Stimulated activated CD8-positive, alpha-beta memory T cell treated with anti-CD3 and anti-CD28 coated beads, Interleukin-12 subunit alpha, Interleukin-12 subunit beta, amount 100 ng/mL, for 24 hours (primary cell): ENCODE data around the gene PSMC6.

Experiments
- DNase-seq: peaks from one replicate; pipeline ENCODE4 v3.0.0-alpha.2; 2020; ENCODE audit errors: extremely low read depth

PSMC6 gene

DNA sequence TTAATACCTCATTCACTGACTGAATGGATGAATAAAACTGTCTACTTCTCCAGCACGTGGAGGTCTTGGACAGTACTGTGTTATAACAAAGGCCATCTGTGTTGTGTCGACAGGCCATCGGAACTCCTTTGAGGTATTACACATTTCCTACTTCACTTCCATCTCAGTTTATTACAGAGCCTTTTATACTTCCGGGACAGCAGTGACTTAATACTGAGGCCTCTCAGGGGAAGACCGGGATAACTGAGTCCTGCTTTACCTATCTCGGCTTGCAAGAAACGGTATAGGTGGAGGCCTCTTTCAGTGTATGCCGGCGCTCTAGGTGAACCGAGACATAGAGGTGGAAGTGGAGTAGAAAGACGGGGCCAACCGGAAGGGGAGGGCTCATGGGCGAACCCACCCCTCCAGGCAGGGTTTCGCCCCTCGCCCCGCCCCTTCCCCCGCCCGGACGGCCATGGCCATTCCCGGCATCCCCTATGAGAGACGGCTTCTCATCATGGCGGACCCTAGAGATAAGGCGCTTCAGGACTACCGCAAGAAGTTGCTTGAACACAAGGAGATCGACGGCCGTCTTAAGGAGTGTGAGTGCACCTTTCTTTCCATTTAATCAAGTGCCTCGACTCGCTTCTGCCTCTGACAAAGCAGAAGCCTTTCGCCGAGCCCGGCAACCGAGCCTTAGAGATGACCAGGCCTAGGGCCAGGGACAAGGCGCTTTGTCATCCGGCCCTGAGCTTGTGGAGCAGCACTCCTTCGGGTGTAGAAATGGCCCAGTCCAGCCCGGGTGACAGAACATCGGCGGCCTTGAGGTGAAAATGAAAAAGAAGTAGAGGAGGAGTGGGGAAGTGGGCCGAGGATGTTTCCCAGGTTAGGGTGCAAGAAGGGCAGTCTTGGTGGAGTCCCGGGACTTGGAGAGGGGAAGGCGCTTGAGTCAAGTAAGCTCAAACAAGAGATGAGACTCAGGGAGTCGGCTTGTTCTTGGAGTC is at the start of gene PSMC6:
Gene PSMC6, plus strand, starts transcription at position 477 of the 983 bp plus-strand sequence. Its CDS starts 20 bp downstream, at position 497.
- DNase-seq, result peak; percentile 94

DNA sequence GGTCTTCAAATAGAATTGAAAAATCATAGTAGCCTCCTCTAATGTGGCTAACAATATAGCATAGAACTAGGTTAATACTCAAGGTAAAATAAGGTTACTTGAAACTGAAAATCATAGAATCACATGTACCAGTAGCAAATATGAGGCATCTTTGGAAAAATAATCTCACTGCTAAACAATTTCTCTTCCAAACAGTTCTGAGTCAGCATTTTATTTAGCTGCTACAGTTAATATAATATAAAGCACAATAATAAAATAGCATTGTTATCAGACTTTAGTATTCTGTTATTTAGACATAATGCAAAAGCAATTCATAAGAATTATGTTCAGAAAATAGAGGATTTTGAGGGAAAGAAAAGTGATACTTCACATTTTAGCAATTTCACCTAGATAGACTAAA is 46.7 kb upstream of the PSMC6 start:
- DNase-seq, result no peak

DNA sequence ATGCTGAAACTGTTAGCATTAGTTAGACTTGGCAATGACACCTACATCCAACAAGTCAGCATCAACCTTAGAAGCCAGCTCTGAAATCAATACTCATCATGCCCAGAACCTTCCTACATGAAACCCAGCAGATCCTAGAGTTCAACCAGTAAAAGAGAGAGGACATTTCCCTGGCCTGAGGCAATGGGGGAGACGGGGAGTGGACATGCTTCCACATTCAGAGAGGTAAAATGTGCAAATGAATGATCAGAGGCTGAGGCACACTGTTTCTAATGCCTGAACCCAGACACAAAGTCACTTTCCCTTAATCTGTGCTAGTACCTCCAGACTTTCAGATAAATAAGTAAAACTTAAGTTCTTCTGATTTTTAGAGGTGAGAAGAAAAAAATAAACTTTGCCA is 46.2 kb upstream of the PSMC6 start:
- no peak for DNase-seq

DNA sequence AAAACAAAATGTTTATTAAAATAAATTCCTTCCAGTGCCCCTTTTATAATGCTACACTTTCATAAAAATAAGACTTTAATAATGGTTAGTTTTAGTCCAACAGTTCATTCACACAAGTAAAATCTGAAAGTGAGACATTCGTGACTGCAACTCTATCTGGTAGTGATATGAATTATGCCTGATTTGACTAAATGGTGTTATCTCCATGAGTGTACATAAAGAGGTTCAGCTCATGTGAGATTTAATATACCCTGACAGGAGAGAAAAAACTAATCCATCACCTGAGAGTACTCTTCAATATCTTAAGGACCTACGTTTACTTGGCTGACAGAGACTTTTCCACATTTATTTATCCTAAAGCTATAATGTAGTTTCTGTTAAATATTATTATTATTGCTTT is 45.7 kb upstream of the PSMC6 start:
- no peak for DNase-seq

DNA sequence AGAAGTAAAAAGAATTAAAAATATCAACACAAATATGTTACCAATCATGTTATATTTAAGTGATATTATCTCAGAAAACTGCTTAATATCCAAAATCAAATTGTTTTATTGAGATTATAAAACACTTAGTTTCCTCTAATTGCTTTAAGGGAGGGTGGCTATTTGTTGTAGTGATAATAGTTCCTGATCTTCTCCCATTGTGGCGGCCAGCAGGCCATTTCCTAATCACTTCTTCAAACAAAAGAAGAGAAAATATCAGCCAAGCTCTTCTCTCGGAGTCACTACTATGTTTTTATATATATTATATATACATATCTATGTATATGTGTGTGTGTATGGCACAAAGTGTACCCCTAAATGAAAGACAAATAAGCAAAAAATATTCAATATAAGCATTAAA is 43.1 kb upstream of the PSMC6 start:
- DNase-seq, result no peak

DNA sequence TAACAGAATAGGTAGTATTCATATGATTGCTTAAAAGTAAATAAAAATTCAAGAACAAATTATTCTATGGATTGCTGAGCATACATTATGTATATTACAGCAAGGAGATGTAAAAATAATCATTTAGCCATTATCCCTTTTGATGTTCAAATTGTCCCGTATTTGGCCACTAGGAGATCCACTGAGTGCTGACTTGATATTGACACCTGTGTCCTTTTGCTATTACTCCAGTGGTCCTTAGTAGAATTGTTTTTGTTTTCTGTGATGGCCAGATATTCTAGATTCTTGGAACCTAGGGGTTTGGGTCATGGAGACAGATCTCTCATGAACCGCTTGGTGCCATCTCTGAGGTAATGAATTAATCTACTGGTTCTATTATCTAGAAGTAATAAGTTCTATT is 28.4 kb upstream of the PSMC6 start:
- no peak for DNase-seq

DNA sequence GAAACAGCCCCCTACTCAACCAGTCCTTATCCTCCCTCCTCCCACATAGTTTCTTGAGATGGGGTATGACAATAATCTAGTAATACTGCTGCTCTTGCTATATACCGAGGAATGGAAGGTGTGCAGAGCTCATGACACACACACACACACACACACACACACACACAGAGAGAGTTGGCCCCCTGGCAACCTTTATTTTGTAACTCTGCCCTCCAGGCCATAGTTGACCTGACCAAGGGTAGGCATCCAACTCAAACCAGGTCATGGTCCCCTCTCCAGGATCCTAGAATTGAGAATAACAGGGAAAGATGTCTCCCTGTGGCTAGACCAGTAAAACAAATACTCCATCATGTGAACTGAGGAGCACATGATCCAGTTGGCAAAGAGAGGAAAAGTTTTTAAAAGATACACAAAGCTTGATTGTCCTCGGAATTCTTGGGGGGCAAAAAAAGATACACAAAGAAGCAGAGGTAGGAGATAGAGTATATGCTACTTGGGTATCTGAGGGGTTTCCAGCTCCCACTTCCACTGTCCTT is 22.9 kb upstream of the PSMC6 start:
- no peak for DNase-seq

DNA sequence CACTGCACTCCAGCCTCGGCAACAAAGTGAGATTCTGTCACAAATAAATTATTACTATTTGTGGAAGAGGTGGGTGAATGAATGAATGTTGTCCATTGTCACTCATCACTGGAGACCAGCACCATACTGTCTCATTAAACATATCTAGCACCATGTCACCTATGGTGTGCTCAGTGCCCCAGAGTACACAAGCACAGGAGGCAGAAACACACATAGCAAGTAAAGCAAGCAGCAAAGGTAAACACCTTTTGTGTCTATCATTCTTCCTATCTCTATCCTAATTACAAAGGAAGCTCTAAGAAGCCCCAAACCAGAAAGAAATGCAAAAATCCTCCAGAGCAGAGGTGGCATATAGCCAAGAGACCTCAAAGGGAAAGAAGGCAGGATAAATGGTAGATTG is 20.8 kb upstream of the PSMC6 start:
- DNase-seq, result no peak

DNA sequence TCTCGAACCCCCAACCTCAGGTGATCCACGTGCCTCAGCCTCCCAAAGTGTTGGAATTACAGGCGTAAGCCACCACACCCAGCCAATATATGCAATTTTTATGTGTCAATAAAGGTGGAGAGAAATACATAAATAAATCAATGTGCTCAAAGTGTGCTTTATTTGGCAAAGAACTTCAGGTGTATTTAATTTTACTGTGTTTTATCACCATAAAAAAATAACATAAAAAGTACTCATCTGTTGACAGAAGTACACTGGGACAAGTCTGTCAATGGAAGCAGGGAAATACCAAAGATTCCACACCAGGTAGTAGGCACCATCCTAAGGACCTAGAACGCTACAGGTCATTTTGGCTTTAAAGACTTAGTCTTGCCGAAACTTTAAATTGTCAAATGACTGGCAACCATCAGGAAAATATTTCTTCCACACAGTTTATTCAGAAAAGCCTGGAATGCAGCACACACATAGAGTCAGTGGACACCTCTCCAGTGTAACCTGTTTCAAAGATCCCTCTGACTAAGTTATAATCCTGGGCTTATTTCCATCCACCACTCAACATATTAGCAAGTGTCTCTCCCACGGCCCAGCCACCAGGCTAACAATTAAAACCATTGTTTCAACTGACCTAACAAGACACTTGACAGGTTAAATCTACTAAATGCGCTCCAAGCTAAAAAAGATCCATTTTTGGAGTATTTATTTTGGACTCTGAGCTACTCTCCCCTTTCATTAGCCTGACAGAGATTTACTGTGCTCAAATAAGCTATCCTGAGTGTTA is 15.8 kb upstream of the PSMC6 start:
- no peak for DNase-seq

DNA sequence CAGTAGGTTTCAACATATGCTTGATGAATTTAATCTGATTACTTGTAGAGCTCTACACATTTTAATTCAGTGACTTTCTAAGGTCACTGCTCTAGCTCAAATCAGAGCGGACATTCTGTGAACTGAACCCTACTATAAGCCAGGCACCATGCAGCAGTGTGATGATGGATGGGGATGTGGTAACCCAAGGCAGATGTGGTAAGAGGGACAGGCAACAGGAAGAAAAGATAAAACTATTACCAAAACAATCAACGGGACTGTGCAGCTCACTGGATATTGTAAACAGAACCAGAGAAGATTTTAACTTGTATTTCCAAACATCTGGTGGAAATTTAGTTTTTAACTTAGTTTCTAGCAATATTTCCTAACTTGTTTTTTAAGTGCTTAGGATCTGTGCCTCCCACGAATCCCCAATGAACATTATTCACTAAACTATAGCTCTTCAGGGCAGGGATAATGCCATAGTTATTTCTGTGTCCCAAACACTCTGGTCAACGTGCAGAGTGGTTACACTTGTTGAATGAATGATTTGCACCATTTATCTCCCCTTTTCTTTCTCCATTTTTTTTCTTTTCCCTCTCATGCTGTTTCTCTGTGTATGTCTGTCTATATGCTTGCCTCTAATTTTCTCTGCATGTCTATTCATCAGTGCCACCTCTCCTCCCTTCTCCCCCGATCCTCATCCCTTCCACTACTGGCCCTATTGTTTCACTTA is 14.6 kb upstream of the PSMC6 start:
- no peak for DNase-seq

DNA sequence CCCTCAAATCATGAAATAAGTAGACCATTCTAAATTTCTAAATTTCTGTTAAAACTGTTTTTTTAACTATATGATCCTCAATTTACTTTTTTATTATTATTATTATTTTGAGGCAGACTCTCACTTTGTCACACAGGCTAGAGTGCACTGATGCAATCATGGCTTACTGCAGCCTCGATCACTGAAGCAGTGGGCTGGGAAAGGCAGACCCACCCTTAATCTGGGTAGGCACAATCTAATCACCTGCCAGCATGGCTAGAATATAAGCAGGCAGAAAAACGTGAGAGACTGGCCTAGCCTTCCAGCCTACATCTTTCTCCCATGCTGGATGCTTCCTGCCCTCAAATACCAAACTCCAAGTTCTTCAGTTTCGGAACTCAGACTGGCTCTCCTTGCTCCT is 14.0 kb upstream of the PSMC6 start:
- no peak for DNase-seq

DNA sequence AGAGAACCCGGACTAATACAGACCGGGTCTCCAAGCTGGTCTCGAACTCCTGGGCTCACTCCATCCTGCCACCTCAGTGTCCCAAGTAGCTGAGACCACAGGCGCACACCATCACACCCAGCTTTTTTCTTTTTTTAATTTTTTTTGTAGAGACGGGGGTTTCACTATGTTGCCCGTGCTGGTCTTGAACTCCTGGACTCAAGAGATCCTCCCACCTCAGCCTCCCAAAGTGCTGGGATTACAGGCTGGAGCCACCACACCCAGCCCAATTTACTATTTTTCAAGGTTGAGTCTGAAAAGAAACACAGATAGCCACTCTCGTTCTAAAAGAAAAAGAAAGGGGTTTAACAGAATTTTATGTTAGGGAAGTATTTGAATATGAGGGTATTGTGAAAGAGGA is 13.5 kb upstream of the PSMC6 start:
- DNase-seq, result no peak

DNA sequence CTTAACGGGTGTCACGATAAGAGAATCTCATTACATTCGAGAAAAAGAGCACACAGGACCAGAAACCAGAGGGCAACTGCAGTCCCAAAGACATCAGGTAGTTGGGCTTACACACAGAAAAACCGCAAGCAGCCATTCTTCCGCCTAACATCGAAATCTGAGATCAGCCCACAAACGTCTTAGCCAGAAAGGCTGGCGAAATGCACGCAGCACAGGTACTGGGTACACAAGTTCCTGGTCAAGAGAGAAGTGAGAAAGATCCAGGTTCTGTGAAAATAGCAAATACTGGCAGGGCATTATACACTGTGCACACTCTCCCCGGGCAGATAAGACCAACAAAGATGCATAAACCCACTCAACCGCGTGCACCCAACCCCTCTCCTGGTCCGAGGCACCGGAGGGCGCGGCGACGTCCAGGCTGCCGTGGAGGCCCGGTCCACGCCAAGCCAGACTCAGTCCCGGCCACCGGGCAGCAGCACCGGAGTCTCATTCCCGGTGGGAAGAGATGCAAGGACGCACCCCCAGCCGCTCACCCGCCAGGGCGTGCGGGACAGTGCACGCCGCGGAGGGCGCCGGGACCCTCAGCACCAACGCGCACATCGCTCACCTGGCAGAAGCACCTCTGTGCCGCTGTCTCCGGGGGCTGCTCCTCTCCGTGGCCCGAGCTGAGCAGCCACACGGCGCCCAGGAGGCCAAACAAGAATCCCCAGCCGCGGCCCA is 12.1 kb upstream of the PSMC6 start:
- DNase-seq, result no peak

DNA sequence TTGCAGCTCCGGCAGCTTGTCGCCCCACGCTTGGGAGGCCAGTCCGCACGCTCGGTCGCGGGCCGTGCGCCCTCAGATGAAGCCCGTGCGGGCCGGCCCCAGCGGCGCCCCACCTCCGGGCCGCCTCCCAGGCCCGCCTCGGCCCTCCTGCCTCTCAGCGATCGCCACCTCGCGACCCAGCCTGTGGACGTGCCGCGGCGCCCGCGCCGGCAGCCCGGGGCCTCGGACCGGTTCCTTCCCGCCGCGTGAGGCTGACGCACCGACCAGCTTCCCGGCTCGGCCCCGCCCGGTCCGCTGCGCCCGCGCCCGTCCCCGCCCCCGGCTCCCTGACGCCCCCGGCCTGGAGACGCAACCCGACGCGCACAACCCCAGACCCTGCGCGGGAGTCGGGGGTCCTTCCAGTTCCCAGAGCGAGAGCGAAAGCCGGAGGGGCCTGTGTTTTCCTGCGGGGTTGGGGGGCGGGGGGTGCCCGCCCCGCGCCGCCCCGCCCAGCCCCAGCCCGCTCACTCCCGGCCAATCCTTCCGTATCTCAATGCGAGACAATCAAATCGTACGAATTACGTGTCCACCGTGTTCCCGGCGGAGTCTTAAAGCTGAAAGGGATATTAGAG is 11.4 kb upstream of the PSMC6 start, which contains the start of gene ERO1A:
Gene ERO1A, minus strand, starts transcription at position 78 of the 611 bp plus-strand sequence. Its CDS starts 77 bp downstream, at position 1.
- peak; percentile 28 for DNase-seq

DNA sequence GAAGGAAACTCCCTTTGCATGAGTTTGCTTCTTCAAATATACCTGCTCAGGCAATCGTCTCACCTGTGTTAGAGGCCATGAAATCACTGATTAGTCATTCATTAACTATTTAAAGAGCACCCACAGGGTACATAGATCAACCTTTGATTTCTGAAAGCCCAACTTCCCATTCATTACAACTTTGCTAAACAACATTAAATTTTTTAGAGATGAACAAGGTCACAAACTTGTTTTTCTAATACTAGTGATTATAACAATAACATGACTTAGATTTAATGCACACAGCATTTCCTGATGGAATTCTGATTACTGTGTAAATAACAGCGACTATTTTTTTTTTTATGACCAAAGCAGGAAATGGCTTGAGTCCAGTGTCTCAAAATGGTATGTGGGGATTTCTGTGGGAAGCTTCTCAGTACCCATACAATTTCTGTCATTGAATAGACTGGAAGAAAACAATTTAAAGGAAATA is 6.3 kb upstream of the PSMC6 start:
- no peak for DNase-seq

DNA sequence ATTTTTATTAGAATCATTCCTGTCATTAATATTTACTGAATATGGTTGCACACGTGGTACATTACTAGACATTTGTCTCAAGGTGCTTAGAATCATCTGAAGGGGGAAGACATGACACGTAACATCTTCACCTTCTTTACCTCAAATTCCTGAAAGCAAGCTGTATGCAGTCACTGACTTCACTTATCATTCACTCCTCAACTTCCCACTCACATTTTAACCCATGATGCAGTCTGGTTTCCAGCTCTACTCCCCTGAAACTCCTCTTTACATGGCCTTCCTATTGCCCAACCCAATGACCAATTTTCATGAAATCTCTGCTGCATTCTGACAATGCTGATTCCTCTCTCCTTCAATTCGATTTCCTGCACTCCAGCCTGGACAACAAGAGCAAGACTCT is 5.8 kb upstream of the PSMC6 start:
- DNase-seq, result no peak

DNA sequence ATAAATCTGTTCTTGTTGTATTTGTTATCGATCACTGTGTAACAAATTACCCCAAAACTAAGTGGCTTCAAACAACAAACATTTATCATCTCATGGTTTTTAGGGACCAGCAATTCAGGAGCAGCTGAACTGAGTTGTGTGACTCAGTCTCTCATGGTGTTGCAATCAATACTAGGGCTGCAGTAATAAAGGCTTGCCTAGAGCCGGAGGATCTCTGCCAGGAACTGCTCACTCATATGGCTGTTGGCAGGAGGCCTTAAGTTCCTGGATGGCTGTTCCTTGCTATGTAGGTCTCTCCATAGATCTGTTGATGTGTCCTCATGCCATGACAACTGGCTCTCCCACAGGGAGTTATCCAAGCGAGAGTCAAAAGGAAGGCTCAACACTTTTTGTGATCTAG is 3.8 kb upstream of the PSMC6 start:
- no peak for DNase-seq

DNA sequence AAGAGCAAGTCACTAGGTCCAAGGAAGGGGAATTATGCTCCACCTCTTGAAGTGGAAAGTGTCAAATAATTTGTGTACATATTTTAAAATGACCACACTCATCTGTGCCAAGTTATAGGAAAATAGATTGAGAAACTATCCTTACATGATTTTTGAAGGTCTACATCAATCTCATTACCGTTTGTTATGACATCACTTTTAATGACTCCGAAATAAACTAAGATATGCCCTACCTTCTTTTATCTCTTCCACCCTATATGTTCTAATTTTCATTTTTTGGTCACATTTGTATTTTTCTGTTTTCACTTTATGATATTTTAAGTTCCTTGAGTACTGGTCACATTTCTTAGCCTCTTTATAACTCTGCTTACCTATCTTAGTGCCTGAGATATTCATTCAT is 3.3 kb upstream of the PSMC6 start:
- DNase-seq, result no peak

DNA sequence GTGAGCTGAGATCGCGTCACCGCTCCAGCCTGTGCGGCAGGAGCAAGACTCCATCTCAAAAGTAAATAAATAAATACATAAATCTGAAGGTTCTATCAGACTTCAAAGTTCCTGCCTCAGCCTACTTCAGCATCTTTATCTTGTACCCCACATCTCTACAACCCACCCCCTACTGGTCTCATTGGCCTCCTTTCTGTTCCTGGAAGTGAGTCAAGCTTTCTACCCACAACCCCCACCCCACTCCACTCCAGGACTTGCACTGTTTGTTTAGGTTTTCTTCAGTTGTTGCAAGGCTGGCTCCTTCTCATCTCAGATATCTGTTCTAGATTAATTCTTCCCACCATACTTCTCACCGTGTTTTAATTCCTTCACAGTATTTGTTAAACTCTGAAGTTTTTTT is 714 bp upstream of the PSMC6 start:
- DNase-seq, result no peak

DNA sequence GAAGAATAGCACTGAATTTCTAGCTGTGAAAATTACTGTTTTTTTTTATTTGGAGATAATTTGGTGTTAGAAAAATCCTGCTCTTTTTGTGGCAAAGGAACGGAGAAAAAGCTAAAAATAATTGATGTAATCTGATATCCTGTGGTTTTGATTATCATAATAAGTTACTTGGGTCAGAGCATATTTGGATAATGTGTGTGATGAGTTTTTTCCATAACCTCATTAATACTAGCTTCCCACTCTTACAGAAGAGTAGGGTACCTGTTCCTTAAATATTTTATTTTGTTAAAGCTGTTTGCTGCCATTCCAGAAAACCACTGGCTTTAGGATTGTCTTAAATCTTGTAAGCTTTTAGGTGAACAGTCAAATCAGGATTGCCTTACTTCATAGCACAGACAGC is 4.7 kb downstream of the PSMC6 start:
- DNase-seq, result no peak

DNA sequence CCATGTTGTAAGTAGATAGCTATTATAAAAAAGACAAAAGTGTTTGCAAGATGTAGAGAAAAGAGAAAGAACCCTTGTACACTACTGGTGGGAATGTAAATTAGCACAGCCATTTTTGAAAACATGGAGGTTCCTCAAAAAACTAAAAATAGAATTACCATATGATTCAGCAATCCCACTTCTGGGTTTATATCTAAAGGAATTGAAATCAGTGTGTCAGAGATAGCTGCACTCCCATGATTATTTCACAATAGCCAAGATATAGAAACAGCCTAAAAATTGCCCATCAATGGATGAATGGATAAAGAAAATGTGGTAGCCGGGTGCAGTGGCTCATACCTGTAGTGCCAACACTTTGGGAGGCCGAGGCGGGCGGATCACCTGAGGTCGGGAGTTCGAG is 9.2 kb downstream of the PSMC6 start:
- DNase-seq, result no peak
